HEK293 (cell line): Measurements from ENCODE around the gene HEXIM1.

ENCODE experiments used
- BCL11B ChIP-seq: fragments of 450-650 bp; formaldehyde crosslinking; IDR thresholded peaks from 2 replicates; pipeline ENCODE4 v1.5.1; 2016; ENCODE audit warnings: low read depth, missing biosample characterization, missing genetic modification characterization
- FEZF1 ChIP-seq: fragments of 450-650 bp; formaldehyde crosslinking; IDR thresholded peaks from 2 replicates; pipeline ENCODE4 v1.5.1; 2016; ENCODE audit warnings: missing biosample characterization, missing genetic modification characterization
- GLIS2 ChIP-seq: fragments of 450-650 bp; formaldehyde crosslinking; IDR thresholded peaks from 2 replicates; pipeline ENCODE4 v1.5.1; 2016; ENCODE audit warnings: missing biosample characterization, missing genetic modification characterization
- KLF16 ChIP-seq: fragments of 450-650 bp; formaldehyde crosslinking; IDR thresholded peaks from 2 replicates; pipeline ENCODE4 v1.5.1; 2017; ENCODE audit warnings: missing biosample characterization, missing genetic modification characterization
- REPIN1 ChIP-seq: fragments of 450-650 bp; formaldehyde crosslinking; IDR thresholded peaks from 2 replicates; pipeline ENCODE4 v1.5.1; 2017; ENCODE audit warnings: missing biosample characterization, missing genetic modification characterization, low read depth
- ZEB2 ChIP-seq: fragments of 450-650 bp; formaldehyde crosslinking; IDR thresholded peaks from 2 replicates; pipeline ENCODE4 v1.5.1; 2016; ENCODE audit warnings: missing biosample characterization, missing genetic modification characterization
- ZIC2 ChIP-seq: fragments of 450-650 bp; formaldehyde crosslinking; IDR thresholded peaks from 2 replicates; pipeline ENCODE4 v1.5.1; 2016; ENCODE audit warnings: missing biosample characterization, missing genetic modification characterization
- ZNF155 ChIP-seq: fragments of 450-650 bp; formaldehyde crosslinking; IDR thresholded peaks from 2 replicates; pipeline ENCODE4 v1.5.1; 2016; ENCODE audit warnings: missing biosample characterization, missing genetic modification characterization
- ZNF211 ChIP-seq: fragments of 450-650 bp; formaldehyde crosslinking; IDR thresholded peaks from 2 replicates; pipeline ENCODE4 v1.5.1; 2016; ENCODE audit warnings: low read depth, missing biosample characterization, missing genetic modification characterization
- ZNF221 ChIP-seq: fragments of 450-650 bp; formaldehyde crosslinking; IDR thresholded peaks from 2 replicates; pipeline ENCODE4 v1.5.1; 2017; ENCODE audit warnings: missing biosample characterization, missing genetic modification characterization, borderline replicate concordance
- ZNF24 ChIP-seq: fragments of 450-650 bp; formaldehyde crosslinking; IDR thresholded peaks from 2 replicates; pipeline ENCODE4 v1.5.1; 2016; ENCODE audit warnings: missing biosample characterization, missing genetic modification characterization
- ZNF248 ChIP-seq: fragments of 450-650 bp; formaldehyde crosslinking; IDR thresholded peaks from 2 replicates; pipeline ENCODE4 v1.5.1; 2017; ENCODE audit warnings: missing biosample characterization, missing genetic modification characterization
- ZNF335 ChIP-seq: fragments of 450-650 bp; formaldehyde crosslinking; conservative IDR thresholded peaks from 2 replicates; pipeline ENCODE4 v1.5.1; 2016; ENCODE audit warnings: missing biosample characterization, missing genetic modification characterization
- ZNF510 ChIP-seq: fragments of 450-650 bp; formaldehyde crosslinking; IDR thresholded peaks from 2 replicates; pipeline ENCODE4 v1.5.1; 2018; ENCODE audit warnings: mild to moderate bottlenecking, missing genetic modification characterization, missing biosample characterization; ENCODE audit not compliant: insufficient replicate concordance
- ZNF530 ChIP-seq: fragments of 450-650 bp; formaldehyde crosslinking; IDR thresholded peaks from 2 replicates; pipeline ENCODE4 v1.5.1; 2016; ENCODE audit warnings: low read depth, missing biosample characterization, missing genetic modification characterization
- ZNF544 ChIP-seq: fragments of 450-650 bp; formaldehyde crosslinking; IDR thresholded peaks from 2 replicates; pipeline ENCODE4 v1.5.0; 2017; ENCODE audit warnings: missing biosample characterization, missing genetic modification characterization
- ZNF549 ChIP-seq: fragments of 450-650 bp; IDR thresholded peaks from 2 replicates; pipeline ENCODE4 v1.5.1; 2018; ENCODE audit warnings: missing biosample characterization, missing genetic modification characterization, mild to moderate bottlenecking, inconsistent platforms, moderate library complexity
- ZNF664 ChIP-seq: fragments of 450-650 bp; formaldehyde crosslinking; IDR thresholded peaks from 2 replicates; pipeline ENCODE4 v1.5.1; 2016; ENCODE audit warnings: missing biosample characterization, missing genetic modification characterization
- ZNF670 ChIP-seq: fragments of 450-650 bp; formaldehyde crosslinking; IDR thresholded peaks from 2 replicates; pipeline ENCODE4 v1.5.1; 2016; ENCODE audit warnings: missing biosample characterization, missing genetic modification characterization, low read depth
- ZNF791 ChIP-seq: fragments of 450-650 bp; formaldehyde crosslinking; IDR thresholded peaks from 2 replicates; pipeline ENCODE4 v1.5.1; 2016; ENCODE audit warnings: missing biosample characterization, missing genetic modification characterization
- ZNF837 ChIP-seq: fragments of 450-650 bp; formaldehyde crosslinking; IDR thresholded peaks from 2 replicates; pipeline ENCODE4 v1.5.1; 2016; ENCODE audit warnings: missing biosample characterization, missing genetic modification characterization
- TF ChIP-seq, protein P1 (sequence below): fragments of 450-650 bp; formaldehyde crosslinking; IDR thresholded peaks from 2 replicates; pipeline ENCODE4 v1.5.1; 2017; ENCODE audit warnings: missing biosample characterization, missing genetic modification characterization
- TF ChIP-seq, protein P2 (sequence below): fragments of 450-650 bp; formaldehyde crosslinking; IDR thresholded peaks from 2 replicates; pipeline ENCODE4 v1.5.1; 2016; ENCODE audit warnings: missing biosample characterization, missing genetic modification characterization
- TF ChIP-seq, protein P3 (sequence below): fragments of 450-650 bp; formaldehyde crosslinking; IDR thresholded peaks from 2 replicates; pipeline ENCODE4 v1.5.1; 2016; ENCODE audit warnings: missing biosample characterization, missing genetic modification characterization
- TF ChIP-seq, protein P4 (sequence below): fragments of 450-650 bp; formaldehyde crosslinking; IDR thresholded peaks from 2 replicates; pipeline ENCODE4 v1.5.1; 2016; ENCODE audit warnings: missing biosample characterization, missing genetic modification characterization
- TF ChIP-seq, protein P5 (sequence below): sonication (generic); formaldehyde crosslinking; IDR thresholded peaks from 2 replicates; pipeline ENCODE4 v1.8.1; 2022; ENCODE audit warnings: mild to moderate bottlenecking, moderate library complexity, missing genetic modification reagents
- TF ChIP-seq, protein P6 (sequence below): fragments of 450-650 bp; formaldehyde crosslinking; IDR thresholded peaks from 2 replicates; pipeline ENCODE4 v1.5.1; 2016; ENCODE audit warnings: missing biosample characterization, missing genetic modification characterization, borderline replicate concordance

Gene HEXIM1

DNA sequence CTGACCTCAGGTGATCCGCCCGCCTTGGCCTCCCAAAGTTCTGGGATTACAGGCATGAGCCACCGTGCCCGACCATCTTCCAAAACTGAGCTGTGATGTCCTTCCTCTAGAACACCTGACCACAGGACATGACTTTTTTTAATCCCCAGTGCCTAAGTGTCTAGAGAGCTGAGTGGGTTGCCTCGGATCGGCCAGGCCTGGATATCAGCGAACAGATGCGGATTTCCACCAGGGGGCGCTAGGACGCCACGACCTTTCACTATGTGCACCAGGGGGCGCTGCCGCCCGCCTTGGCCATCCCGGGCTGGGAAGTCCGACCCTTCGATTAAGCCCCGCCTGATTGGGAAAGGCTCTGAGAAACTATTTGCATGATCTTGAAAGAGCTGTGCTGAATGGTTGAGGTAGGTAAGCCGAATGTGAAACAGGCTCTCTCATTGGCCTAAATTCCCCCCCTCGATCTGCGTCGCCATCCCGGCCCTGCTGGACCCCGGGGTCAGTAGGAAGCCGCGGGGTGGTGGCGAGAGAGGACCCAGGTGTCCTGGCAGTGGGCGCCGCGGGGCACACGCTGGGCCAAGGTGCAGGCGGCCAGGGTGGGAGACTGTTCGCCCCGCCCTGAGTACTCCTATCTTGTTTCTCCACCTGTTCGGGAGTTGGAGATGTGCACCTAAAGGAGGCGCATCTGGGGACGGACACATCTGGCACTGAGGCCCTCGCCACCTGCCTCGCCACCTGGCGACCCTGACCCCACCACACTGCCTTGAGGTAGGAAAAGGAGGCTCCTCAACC is 12.9 kb upstream of the HEXIM1 start, which contains the start of gene ACBD4 (continued):
- TF ChIP-seq ZNF155 (no peak), ZNF221 (tag by site-specific recombination) (no peak), KLF16 (tag by site-specific recombination) (no peak; the same call in 1 of the 2 replicates), REPIN1 (no peak), ZNF664 (tag by site-specific recombination) (no peak), ZIC2 (tag by site-specific recombination) (peak; percentile 78), ZNF211 (no peak), ZEB2 (tag by site-specific recombination) (peak; percentile 73), ZNF670 (tag by site-specific recombination) (no peak), GLIS2 (tag by site-specific recombination) (peak; percentile 93), BCL11B (tag by site-specific recombination) (peak; percentile 56), ZNF549 (tag by site-specific recombination) (no peak), ZNF510 (tag by site-specific recombination) (no peak), ZNF791 (no peak), ZNF335 (tag by site-specific recombination) (peak; percentile 97), ZNF530 (tag by site-specific recombination) (no peak), ZNF248 (tag by site-specific recombination) (no peak), ZNF837 (tag by site-specific recombination) (no peak), ZNF24 (tag by site-specific recombination) (no peak), FEZF1 (tag by site-specific recombination) (no peak), ZNF544 (no peak)
- TF ChIP-seq, protein P1, sequence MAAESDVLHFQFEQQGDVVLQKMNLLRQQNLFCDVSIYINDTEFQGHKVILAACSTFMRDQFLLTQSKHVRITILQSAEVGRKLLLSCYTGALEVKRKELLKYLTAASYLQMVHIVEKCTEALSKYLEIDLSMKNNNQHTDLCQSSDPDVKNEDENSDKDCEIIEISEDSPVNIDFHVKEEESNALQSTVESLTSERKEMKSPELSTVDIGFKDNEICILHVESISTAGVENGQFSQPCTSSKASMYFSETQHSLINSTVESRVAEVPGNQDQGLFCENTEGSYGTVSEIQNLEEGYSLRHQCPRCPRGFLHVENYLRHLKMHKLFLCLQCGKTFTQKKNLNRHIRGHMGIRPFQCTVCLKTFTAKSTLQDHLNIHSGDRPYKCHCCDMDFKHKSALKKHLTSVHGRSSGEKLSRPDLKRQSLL (tag by site-specific recombination), result no peak
- TF ChIP-seq, protein P2, sequence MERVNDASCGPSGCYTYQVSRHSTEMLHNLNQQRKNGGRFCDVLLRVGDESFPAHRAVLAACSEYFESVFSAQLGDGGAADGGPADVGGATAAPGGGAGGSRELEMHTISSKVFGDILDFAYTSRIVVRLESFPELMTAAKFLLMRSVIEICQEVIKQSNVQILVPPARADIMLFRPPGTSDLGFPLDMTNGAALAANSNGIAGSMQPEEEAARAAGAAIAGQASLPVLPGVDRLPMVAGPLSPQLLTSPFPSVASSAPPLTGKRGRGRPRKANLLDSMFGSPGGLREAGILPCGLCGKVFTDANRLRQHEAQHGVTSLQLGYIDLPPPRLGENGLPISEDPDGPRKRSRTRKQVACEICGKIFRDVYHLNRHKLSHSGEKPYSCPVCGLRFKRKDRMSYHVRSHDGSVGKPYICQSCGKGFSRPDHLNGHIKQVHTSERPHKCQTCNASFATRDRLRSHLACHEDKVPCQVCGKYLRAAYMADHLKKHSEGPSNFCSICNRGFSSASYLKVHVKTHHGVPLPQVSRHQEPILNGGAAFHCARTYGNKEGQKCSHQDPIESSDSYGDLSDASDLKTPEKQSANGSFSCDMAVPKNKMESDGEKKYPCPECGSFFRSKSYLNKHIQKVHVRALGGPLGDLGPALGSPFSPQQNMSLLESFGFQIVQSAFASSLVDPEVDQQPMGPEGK, result peak; percentile 65
- TF ChIP-seq, protein P3, sequence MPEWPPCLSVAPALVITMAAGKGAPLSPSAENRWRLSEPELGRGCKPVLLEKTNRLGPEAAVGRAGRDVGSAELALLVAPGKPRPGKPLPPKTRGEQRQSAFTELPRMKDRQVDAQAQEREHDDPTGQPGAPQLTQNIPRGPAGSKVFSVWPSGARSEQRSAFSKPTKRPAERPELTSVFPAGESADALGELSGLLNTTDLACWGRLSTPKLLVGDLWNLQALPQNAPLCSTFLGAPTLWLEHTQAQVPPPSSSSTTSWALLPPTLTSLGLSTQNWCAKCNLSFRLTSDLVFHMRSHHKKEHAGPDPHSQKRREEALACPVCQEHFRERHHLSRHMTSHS (tag by site-specific recombination), result no peak
- TF ChIP-seq, protein P4, sequence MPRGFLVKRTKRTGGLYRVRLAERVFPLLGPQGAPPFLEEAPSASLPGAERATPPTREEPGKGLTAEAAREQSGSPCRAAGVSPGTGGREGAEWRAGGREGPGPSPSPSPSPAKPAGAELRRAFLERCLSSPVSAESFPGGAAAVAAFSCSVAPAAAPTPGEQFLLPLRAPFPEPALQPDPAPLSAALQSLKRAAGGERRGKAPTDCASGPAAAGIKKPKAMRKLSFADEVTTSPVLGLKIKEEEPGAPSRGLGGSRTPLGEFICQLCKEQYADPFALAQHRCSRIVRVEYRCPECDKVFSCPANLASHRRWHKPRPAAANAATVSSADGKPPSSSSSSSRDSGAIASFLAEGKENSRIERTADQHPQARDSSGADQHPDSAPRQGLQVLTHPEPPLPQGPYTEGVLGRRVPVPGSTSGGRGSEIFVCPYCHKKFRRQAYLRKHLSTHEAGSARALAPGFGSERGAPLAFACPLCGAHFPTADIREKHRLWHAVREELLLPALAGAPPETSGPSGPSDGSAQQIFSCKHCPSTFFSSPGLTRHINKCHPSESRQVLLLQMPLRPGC (tag by site-specific recombination), result 0 out of 2 replicates have a peak, but pooled peaks have one; percentile 25
- TF ChIP-seq, protein P5, sequence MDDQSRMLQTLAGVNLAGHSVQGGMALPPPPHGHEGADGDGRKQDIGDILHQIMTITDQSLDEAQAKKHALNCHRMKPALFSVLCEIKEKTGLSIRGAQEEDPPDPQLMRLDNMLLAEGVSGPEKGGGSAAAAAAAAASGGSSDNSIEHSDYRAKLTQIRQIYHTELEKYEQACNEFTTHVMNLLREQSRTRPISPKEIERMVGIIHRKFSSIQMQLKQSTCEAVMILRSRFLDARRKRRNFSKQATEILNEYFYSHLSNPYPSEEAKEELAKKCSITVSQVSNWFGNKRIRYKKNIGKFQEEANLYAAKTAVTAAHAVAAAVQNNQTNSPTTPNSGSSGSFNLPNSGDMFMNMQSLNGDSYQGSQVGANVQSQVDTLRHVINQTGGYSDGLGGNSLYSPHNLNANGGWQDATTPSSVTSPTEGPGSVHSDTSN (CRISPR knock-in tag), result no peak; the same call in 1 of the 2 replicates
- TF ChIP-seq, protein P6, sequence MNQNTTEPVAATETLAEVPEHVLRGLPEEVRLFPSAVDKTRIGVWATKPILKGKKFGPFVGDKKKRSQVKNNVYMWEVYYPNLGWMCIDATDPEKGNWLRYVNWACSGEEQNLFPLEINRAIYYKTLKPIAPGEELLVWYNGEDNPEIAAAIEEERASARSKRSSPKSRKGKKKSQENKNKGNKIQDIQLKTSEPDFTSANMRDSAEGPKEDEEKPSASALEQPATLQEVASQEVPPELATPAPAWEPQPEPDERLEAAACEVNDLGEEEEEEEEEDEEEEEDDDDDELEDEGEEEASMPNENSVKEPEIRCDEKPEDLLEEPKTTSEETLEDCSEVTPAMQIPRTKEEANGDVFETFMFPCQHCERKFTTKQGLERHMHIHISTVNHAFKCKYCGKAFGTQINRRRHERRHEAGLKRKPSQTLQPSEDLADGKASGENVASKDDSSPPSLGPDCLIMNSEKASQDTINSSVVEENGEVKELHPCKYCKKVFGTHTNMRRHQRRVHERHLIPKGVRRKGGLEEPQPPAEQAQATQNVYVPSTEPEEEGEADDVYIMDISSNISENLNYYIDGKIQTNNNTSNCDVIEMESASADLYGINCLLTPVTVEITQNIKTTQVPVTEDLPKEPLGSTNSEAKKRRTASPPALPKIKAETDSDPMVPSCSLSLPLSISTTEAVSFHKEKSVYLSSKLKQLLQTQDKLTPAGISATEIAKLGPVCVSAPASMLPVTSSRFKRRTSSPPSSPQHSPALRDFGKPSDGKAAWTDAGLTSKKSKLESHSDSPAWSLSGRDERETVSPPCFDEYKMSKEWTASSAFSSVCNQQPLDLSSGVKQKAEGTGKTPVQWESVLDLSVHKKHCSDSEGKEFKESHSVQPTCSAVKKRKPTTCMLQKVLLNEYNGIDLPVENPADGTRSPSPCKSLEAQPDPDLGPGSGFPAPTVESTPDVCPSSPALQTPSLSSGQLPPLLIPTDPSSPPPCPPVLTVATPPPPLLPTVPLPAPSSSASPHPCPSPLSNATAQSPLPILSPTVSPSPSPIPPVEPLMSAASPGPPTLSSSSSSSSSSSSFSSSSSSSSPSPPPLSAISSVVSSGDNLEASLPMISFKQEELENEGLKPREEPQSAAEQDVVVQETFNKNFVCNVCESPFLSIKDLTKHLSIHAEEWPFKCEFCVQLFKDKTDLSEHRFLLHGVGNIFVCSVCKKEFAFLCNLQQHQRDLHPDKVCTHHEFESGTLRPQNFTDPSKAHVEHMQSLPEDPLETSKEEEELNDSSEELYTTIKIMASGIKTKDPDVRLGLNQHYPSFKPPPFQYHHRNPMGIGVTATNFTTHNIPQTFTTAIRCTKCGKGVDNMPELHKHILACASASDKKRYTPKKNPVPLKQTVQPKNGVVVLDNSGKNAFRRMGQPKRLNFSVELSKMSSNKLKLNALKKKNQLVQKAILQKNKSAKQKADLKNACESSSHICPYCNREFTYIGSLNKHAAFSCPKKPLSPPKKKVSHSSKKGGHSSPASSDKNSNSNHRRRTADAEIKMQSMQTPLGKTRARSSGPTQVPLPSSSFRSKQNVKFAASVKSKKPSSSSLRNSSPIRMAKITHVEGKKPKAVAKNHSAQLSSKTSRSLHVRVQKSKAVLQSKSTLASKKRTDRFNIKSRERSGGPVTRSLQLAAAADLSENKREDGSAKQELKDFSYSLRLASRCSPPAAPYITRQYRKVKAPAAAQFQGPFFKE (tag by site-specific recombination), result no peak
